GF-D8 (cell line): ENCODE measurements around the gene MCFD2.

Experiments
- DNase-seq: peaks from one replicate; lab custom pipeline; 2025; lab: John Stamatoyannopoulos, UW

MCFD2 gene

DNA sequence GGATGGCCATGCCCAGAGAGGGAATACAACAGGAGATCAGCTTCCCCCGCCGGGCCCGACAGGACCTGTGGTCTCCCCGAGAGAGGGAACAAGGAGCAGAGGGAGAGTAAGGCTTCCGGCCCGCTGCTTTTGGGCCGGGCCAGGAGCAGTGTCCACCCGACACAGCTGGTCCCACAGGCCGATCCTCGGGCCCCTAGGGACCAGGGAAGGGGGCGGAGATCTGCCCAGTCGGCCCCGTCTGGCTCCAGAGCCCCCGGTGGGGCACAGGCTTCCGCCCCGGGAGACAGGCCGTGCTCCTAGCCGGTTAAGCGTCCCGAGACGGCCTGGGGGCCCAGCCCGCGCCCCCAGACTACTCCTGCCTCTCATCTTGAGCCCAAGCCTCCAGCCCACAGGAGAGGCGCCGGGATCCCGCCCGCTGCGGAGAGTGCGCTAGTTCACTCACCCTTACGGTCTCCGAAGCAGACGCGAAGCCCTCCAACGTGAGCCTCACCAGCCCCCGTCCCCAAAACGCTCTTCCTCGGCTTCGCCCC lies at the start of gene MCFD2:
Gene MCFD2, minus strand, starts transcription at position 526 of the 530 bp plus-strand sequence. CDS start 6,635 bp downstream, outside the sequence.
- DNase-seq: no peak

DNA sequence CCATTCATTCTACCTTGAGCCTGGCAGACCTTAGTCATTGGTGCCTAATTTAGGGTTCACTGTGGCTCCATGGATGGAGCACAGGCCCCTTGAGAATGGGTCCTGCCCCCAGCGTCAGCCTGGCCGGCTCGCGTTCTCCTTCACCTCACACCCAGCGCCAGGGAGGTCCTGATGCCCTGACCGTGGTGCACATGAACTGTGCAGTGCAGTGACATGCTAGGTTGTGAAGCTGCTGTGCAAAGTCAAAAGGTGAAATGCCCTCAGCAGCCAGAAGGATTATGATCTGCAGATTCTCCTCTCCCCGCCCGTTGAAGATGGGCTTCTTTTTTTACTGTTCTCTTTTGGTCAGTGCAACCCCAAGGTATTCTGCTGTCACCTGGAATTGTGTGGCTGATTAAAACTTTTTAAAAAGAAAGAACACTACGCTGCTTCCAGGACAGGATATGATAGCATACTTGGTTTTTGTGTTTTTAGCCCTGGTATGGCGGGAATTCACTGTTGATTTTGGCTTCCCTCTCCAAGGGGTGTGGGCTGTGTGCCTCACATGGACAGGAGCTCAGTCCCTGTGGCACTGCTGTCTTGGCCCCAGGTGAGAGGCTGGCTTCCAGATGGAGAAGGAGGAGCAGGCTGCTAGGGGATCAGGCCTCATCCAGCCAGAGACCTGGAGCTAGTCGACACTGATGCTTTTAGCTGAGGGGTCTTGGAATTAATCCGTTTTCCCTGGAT lies 49.4 kb upstream of the MCFD2 start:
- DNase-seq: no peak

DNA sequence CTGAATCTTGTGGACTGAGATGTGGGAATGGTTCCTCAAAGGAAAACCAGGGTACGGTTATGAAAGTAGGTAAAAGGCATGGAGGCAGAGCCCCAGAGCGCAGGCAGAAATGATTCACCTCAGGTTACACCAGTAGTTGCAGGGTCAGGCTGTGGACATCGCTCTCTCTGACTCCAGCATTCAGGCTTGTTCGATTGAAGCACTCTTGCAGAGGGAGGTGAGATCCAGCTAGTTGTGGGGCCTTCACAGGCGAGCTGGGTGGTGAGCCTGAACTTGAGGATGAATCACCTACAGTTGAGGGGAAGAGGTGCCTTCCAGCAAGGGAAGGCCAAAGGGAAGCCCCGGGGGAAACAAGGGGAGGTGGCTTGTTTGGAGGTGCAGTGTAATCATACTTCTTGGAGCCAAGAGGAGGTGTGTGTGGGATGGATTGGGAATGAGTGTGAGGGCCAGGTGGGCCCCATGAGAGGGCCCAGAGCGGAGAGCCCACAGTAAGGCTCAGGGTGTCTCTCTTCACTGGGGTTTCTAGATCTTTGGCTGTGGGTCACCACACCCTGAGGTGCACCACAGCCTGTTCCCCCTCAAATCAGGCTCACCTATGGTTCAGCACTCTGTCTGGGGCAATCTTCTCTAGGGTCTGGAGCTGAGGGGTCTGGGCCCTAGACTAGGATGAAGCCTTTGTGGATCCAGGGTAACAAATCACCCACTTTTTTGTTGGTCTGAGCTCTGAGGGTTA lies 48.5 kb upstream of the MCFD2 start:
- DNase-seq: no peak

DNA sequence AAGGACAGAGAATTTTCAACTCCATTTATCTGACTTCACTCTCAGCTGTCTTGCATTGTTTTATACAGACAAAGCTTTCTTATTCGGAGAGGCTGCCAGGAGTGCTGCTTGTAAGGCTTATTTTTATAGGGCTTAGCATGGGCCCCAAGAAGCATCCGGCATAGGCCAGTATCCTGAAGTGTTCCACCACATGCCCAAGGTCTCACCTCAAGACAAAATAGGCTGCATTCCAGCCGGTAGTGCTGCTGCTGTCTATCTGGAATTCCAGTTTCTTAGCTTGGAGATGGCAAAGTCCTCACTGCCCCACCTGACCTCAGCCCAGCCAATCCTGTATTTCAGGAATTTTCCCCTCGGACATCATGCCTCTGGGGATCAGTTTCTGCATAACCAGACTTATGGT lies 47.6 kb upstream of the MCFD2 start:
- no peak for DNase-seq

DNA sequence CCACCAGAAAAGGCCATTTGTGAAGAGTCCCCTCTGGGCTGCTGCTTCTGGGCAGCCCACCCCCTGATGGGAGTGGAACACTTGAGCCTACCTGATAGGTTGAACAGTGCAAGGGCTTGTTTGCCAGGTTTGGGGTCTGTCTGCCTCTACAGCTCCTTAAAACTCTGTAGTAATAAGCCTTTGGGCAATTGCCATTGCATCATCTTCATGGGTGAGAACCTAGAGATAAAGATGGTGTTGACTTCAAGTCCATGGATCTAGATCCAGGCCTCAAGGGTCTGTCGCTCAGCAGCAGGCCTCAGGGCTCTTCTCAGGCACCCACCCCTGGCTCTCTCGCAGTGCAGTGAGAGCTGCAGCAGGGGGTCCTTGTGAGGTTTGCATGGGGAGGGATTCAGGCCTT lies 47.1 kb upstream of the MCFD2 start:
- no peak for DNase-seq

DNA sequence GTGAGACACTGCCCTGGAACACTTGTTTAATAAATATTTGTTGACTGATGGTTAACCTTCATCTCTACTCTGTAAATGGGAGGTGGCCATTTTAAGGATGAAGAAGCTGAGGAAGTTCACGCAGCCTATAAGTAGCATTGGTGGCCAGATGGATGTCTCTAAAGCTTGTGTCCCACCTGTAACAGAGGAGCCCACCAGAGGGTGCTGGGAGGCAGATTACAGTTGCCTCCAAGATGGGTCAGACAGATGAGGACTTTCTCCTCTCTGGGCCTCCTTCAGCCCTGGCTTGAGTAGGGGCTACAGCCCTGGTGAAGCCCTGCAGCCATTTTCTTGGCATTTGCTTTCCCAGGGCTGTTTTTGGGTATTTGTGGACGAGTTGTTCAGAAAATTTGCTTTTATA lies 45.0 kb upstream of the MCFD2 start:
- no peak for DNase-seq

DNA sequence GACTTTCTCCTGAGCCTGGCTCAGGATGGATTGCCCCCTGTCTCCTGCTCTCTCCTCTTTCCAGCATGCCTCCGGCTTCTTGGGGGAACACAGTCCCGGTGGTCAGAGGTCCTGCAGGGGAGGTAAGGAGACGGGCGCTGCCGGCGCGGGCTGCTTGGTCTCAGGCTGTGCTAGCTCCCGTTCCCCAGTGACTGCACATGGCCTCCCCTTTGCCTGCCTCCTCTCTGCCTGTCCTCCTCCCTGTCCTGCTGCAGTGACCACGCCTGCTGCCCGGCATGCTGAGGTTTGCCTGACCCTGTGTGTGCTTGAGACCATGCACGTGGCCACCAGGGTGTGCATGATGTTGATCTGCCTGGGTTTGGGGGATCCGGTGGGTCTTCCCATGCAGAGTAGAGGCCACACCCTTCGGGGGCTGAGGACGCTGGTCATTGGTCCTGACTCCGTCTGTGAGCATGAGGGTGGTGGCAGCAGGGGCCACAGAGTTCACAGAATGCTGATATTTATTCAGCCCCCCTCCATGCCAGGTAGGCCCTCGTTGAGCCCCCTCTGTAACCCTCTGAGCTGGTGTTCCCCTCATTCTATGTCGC lies 42.9 kb upstream of the MCFD2 start:
- DNase-seq: no peak

DNA sequence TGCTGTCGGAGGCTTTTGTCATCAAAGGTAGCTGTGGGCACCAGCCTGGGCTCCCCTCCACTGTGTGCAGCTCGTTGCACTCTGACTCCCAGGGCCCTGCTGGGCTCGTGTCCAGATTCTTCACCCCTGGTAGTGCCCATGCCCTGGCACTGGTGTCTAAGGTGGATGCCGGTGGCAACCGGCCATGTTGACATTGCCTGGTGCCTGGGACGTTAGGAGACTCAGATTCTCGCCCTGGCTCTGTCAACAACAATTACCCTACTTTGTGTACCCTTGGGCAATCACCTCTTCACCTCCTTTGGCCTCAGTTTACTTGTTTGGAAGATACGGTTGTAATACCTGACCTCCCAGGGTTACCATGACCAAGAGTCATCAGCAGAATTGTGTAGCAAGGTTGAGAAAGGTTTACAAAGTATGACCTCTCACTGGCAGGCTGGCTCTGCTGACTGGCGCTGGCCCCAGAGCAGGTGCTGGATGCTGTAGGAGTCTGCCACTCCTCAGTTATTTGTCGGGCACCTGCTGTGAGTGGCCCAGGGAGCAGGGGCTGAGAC lies 41.5 kb upstream of the MCFD2 start:
- no peak for DNase-seq

DNA sequence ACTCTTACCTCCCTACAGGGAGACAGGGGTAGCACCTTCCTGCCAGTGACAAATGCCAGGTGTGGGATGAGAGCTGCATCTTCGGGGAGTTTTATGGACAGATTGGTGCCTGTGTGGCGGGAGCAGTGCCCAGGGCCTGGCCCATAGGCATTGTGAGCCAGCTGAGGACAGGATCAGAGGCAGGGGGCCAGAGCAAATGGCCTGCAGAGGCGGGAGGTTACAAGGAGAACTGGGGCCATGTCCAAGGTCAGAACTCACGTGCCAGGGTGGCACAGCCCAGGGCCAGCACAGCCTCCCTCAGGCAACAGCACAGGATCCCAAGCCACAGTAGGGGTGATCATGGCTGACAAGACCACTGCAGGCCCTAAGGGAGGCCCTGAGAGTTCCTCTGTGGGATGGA lies 40.2 kb upstream of the MCFD2 start:
- no peak for DNase-seq

DNA sequence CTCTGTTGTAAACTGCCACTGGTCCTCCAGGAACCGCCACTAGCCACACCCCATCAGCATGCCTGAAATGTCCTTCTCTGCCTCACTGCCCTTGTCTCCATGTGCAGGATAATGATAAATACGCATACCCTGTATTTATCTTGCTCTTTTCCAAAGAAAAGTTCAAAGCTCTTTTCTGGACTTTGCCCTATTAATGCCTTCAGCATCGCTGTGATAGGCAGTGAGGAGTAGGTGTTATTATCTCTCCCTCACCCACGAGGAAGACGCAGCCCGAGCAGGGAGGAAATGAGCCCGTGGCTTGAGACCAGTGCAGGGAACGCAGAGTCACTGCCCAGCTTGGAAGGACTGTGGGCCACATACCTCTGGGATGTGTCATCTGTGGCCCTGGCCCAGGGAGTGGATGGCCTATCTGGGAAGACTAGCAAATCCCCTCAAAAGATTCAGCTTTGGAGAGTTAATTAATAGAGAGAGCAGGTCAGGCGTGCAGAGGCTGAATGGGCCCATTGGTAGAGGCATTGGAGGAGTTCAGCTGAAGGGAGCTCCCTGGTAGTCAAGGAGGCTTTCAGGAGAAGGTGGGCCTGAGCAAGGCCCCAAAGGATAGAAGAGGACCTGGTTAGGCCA lies 39.5 kb upstream of the MCFD2 start:
- no peak for DNase-seq

DNA sequence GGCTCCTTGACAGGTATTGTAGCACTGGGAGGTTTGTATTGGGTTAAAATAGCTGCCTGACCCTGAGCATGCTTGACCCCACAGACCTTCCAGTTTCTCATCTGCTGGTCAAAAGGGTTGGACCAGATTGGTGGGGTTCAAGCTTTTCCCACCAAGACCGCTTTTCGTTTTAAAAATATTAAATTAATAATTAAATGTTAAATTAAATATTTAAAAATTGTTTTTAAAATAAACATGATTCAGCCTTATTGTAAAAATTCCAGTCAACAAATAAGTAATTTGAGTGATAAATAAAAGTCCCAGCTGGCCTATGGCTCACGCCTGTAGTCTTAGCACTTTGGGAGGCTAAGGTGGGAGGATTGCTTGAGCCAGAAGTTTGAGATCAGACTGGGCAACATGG lies 36.6 kb upstream of the MCFD2 start:
- no peak for DNase-seq

DNA sequence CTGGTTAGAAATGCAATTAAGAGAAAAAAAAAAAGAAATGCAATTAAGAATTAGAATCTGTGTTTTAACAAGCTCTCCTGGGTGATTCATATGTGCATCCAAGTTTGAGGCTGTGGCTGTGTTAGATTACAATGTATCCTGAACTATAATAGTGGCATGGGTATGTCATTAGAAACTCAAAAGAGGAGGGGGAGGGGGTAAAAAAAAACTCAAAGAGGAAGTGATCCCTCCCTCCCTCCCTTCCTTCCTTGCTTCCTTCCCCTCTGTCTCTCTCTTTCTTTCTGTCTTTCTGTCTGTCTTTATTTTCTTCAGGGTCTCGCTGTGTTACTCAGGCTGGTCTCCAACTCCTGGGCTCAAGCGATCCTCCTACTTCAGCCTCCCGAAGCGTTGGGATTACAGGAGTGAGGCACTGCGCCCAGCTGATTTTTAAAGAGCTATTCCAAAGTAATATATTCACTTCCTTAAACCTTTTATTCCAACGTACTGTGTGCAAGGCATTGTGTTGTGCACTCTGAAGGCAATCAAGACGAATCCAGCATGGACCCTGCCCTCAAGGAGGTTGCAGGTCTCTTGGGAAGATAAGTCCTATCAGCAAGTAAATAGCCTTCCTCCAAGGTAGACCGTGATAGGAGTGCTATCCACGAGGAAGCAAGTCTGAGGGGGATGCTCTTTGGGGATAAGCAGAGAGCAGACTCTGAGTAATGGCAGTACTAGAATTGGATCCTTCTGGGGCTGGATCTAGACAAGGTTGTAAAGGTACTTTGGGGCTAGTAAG lies 35.9 kb upstream of the MCFD2 start:
- DNase-seq: peak; percentile 10

DNA sequence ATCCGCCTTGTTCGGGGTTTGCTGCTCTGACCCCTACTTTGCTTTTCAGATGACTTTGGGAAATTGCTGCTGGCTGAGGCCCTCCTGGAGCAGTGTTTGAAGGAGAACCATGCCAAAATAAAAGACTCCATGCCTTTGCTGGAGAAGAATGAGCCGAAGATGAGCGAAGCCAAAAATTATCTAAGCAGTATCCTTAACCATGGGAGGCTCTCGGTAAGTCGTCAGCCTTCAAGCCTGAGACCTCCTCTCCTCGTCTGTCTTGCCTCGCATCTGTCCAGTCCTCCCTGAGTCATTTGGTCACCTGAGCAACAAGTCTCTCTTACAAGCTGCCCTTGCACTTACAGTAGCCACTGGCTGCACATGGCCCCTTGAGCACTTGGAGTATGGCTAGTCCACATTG lies 34.7 kb upstream of the MCFD2 start:
- DNase-seq: no peak

DNA sequence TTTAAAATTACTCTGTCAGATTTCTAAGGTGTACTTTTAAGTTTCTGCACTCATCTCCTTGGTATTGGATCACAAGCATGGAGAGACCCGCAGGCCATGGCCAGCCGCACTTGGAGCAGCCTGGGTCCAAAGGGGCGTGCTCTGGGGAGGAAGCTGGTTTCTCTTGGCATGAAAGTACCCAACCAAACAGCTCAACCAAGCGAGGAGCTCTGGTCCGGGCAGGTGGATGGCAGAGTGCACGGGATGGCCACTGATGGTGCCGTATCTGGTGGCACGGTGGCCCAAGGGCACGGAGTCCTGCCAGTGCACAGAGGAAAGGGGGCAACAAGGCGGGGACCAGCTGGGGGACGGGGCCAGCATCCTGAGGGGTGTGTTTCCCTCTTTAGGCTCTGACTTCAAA lies 32.2 kb upstream of the MCFD2 start:
- no peak for DNase-seq

DNA sequence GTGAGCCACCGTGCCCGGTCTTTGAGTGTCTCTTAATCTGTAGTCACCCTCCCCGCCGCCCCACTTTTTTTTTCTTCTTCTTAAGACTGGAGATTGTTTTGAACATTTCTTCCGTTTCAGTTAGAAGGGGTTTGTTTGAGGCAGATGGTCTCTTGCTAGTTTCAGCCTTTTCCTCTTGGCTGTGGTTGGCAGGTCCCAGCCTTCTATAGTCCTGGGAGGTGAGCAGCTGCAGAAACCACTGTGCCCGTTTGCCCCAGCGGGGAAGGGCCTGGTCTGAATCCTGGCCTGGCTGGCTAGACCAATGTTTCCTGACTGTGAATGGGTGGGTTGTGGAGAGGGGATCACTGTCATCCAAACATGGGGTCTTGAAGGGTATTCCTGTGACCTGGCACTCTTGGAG lies 30.1 kb upstream of the MCFD2 start:
- no peak for DNase-seq

DNA sequence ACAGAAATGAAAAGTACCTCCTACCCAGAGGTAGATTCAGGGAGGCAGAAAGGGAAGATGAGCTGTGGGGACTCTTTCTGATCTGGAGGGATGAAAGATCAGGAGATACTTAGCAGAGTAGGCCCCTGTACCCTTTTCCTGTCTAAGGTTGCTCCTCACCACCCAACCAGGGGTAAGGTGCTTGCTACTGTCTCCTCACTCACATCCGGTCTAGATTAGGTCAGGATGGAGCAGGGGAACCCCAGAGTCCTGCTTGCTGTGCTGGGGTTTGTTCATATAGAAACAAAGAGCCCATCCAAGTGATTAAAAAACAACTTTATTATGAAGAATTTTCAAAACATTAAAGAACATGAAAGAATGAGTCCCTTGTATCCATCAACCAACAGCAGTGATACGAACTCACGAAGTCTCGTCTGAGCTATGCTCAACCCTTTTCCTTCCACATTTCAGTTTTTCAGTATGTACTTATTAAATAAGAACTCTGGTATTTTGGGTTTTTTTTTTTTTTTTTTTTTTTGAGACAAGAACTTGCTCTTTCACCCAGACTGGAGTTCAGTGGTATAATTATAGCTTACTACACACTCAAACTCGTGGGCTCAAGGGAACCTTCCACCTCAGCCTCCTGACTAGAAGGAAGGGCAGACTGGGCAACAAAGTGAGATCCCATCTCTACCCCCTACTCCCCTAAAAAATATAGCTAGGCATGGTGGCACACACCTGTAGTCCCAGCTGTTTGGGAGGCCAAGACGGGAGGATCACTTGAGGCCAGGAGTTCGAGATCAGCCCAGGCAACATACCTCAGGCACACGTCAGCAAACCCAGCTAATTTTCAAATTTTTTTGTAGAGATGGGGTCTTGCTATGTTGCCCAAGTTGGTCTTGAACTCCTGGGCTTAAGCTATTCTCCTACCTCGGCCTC lies 28.5 kb upstream of the MCFD2 start:
- no peak for DNase-seq

DNA sequence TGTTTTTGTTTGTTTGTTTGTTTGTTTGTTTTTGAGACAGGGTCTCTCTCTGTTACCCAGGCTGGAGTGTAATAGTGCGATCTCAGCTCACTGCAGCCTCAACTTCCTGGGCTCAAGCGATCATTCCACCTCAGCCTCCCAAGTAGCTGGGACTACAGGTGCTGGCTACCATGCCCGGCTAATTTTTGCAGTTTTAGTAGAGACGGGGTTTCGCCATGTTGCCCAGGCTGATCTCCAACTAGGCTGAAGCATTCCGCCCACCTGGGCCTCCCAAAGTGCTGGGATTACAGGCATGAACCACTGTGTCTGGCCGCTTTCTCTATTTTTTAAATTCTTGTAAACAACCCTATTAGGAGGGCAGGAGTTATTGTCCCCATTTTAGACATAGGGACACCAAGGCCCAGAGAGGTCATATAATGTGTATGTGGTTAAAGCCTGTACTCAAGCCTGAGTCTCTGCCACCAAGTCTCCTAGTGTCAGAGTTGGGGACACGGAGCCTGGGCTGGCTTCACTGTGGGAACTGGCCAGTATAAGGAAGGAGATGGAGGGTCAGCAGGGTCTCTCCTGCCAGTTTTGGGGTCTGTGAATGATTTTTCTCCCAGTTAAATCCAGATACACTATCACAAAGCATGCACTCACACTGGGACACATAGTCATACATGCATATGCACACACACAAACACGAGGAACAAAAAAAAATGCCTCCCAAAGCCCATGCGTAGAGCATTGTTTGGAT lies 27.5 kb upstream of the MCFD2 start:
- no peak for DNase-seq

DNA sequence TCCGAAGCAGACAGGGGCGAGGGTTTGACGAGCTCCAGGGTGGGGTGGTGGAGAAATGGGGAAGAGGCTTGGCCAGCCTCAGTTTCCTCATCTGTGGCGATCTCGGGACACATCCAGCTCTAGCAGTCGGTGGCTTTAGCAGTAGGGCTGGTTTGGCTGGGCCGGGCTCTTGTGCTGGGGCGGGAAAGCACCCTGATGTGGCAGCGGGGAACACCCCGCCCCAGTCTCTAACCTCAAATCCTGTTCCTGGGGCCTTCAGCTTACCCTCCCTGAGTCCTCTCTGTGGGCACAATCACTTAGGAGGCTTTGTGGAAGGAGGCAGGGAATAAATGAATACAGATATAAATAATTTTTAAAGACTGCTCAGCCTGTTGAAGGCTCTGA lies 26.5 kb upstream of the MCFD2 start:
- DNase-seq: no peak

DNA sequence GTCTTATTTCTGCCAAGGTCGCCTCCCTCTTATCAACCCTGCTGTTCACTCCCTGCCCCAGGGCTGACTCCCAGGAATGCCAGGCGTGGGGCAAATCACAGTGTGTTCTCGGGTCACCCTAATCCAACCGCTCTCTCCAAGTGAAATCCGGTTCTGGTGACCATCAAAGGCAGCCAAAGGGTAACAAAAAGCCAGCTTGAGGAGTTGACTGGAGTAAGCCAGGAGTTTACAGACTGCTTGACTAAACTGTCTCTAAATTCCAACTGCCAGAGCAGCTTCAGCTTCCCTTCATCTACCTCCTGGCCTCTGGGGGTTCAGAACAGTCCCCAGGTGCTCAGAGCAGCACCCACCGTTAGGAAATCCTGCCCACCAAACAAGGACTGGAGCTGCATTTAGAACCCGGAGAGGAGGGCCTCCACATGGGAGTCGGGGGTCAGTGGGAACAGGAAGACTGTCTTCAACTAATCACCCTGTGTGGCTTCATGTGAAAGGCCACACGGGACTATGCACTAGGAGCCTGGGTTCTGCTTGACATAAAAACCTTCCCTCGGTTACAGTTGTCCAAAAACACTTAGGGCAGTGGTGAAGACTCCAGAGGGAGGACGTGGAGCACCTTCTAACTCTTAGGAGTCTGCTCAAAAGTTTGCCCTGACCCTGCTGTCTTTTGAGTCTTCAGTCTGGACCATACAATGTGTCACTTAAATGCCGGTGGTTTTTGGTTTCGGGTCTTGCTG lies 24.2 kb upstream of the MCFD2 start:
- DNase-seq: no peak
